Panc1 (cell line): ENCODE data around the gene AUH.

Source experiments
- POLR2AphosphoS5 ChIP-seq: IDR thresholded peaks from 2 replicates; pipeline ENCODE4 v1.6.1; 2012; ENCODE audit warnings: mild to moderate bottlenecking, low read depth, low read length, moderate library complexity
- SIN3A ChIP-seq: IDR thresholded peaks from 2 replicates; pipeline ENCODE4 v1.6.1; 2012; ENCODE audit warnings: low read depth, mild to moderate bottlenecking, low read length, moderate library complexity, borderline replicate concordance; ENCODE audit not compliant: insufficient read depth
- TF ChIP-seq, protein P1 (sequence below): fragments of 450-650 bp; IDR thresholded peaks from 2 replicates; pipeline ENCODE4 v1.5.1; 2017; ENCODE audit warnings: mild to moderate bottlenecking
- TF ChIP-seq, protein P2 (sequence below), 2 experiments: IDR thresholded peaks; 2 replicates each; pipeline ENCODE4 v1.6.1; 2011 to 2012; ENCODE audit warnings: low read depth in 2 of 2, control low read depth in 1 of 2, low read length in 1 of 2, mild to moderate bottlenecking in 1 of 2, moderate library complexity in 1 of 2; ENCODE audit not compliant: insufficient read depth in 1 of 2

DNA sequence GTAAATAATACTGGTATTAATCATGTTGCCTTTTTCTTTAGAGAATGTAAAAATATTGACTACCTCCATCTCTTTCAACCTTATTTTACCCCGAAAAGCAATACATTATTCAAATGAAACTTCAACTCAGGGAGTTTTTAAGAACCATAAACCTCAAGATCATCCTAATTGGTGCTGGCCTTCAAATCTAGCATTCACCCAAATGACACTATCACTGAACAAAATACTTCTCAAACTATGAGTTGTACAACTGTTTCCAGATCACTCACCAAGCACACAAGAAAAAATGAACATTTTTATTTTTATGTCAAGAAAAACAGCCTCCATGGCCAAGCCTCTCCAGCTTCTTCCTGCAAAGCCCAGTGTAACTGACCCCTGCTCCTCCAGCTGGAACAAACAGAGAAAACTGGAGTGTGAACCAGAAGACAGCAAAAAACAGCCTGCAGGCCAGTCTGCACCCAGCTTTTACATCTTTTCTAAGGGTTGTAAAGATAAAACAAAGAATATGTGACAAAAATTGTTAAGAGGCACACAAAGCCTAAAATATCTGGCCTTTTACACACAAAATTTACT lies 21.2 kb downstream of the AUH start:
- TF ChIP-seq, protein P1, sequence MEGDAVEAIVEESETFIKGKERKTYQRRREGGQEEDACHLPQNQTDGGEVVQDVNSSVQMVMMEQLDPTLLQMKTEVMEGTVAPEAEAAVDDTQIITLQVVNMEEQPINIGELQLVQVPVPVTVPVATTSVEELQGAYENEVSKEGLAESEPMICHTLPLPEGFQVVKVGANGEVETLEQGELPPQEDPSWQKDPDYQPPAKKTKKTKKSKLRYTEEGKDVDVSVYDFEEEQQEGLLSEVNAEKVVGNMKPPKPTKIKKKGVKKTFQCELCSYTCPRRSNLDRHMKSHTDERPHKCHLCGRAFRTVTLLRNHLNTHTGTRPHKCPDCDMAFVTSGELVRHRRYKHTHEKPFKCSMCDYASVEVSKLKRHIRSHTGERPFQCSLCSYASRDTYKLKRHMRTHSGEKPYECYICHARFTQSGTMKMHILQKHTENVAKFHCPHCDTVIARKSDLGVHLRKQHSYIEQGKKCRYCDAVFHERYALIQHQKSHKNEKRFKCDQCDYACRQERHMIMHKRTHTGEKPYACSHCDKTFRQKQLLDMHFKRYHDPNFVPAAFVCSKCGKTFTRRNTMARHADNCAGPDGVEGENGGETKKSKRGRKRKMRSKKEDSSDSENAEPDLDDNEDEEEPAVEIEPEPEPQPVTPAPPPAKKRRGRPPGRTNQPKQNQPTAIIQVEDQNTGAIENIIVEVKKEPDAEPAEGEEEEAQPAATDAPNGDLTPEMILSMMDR: no peak
- TF ChIP-seq SIN3A (no peak), POLR2AphosphoS5 (no peak)
- TF ChIP-seq, protein P2, sequence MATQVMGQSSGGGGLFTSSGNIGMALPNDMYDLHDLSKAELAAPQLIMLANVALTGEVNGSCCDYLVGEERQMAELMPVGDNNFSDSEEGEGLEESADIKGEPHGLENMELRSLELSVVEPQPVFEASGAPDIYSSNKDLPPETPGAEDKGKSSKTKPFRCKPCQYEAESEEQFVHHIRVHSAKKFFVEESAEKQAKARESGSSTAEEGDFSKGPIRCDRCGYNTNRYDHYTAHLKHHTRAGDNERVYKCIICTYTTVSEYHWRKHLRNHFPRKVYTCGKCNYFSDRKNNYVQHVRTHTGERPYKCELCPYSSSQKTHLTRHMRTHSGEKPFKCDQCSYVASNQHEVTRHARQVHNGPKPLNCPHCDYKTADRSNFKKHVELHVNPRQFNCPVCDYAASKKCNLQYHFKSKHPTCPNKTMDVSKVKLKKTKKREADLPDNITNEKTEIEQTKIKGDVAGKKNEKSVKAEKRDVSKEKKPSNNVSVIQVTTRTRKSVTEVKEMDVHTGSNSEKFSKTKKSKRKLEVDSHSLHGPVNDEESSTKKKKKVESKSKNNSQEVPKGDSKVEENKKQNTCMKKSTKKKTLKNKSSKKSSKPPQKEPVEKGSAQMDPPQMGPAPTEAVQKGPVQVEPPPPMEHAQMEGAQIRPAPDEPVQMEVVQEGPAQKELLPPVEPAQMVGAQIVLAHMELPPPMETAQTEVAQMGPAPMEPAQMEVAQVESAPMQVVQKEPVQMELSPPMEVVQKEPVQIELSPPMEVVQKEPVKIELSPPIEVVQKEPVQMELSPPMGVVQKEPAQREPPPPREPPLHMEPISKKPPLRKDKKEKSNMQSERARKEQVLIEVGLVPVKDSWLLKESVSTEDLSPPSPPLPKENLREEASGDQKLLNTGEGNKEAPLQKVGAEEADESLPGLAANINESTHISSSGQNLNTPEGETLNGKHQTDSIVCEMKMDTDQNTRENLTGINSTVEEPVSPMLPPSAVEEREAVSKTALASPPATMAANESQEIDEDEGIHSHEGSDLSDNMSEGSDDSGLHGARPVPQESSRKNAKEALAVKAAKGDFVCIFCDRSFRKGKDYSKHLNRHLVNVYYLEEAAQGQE (IDR thresholded peaks at IDR 0.05; ENCODE audit: insufficient read depth in 1 of 2, low read depth in 2 of 2, low read length in 1 of 2): no peak
